K562 (cell line): Measurements from ENCODE around the gene ATP13A5. TPM values are rescaled to one million over a fixed set of nuclear protein-coding genes. Genes with fewer than 3 reads are reported as not detected.

Experiments
- ATAC-seq: fragments of 200-7000 bp; cut with Tn5 transposase; 3 replicates; pipeline ENCODE4 v1.9.1; 2020; ENCODE audit warnings: moderate library complexity
- BruUV-seq: library from RNA; stranded (reverse); fragments of 400-500 nt; replicated peaks from 2 replicates; lab custom pipeline; 2021; lab: Mats Ljungman, UMichigan
- CTCF ChIA-PET: fragments of 300-600 bp; formaldehyde crosslinking; extraction: SDS; loops from one replicate; lab custom pipeline; 2021; ENCODE audit warnings: low intra/inter-chr PET ratio; lab: Yijun Ruan, JAX
- POLR2A ChIA-PET: fragments of 300-600, 350-650 bp; sonication (Branson Sonifier 250); formaldehyde crosslinking; extraction: SDS; loops from one replicate; lab custom pipeline; 2021; ENCODE audit warnings: antibody characterized with exemption, inconsistent platforms; lab: Yijun Ruan, JAX
- DNase-seq, 4 experiments: peaks; one replicate each; pipeline versions ENCODE4 v3.0.0 to v3.0.0-alpha.2; 2011 to 2018; ENCODE audit warnings: low spot score in 3 of 4, mixed read lengths in 3 of 4; ENCODE audit errors: extremely low read depth in 1 of 4
- FAIRE-seq: peaks from 2 replicates; lab custom pipeline; 2011; peaks lifted over from hg19 to GRCh38; lab: Jason Lieb, UNC
- H2AFZ ChIP-seq: 2 replicates; pipeline ENCODE4 v1.6.0; 2011; ENCODE audit warnings: low read depth, low read length, control low read depth, inconsistent platforms
- H3K27ac ChIP-seq: fragments of 200-600 bp; 3 replicates; pipeline ENCODE4 v1.8.0; 2011; ENCODE audit warnings: low read depth, mild to moderate bottlenecking, control low read depth, inconsistent platforms, low read length, moderate library complexity, mixed read lengths; ENCODE audit errors: extremely low read depth
- H3K27me3 ChIP-seq, 2 experiments: fragments of 300-600 bp in 1 of 2; 2 replicates in 1 of 2; 3 replicates in 1 of 2; pipeline versions ENCODE4 v1.6.0 to v1.8.0; 2011; ENCODE audit warnings: inconsistent platforms in 2 of 2, low read length in 2 of 2, mild to moderate bottlenecking in 1 of 2, mixed read lengths in 1 of 2, moderate library complexity in 1 of 2; ENCODE audit not compliant: control insufficient read depth in 2 of 2, insufficient read depth in 2 of 2
- H3K36me3 ChIP-seq: fragments of 300-600 bp; 3 replicates; pipeline ENCODE4 v1.8.0; 2011; ENCODE audit warnings: mild to moderate bottlenecking, low read length, inconsistent platforms; ENCODE audit not compliant: control insufficient read depth, insufficient read depth
- H3K4me1 ChIP-seq, 2 experiments: fragments of 200-600 bp in 1 of 2; replicated peaks in 1 of 2; 2 replicates in 1 of 2; 3 replicates in 1 of 2; pipeline versions ENCODE4 v1.5.1 to v1.8.0; 2011; ENCODE audit warnings: inconsistent platforms in 2 of 2, low read length in 2 of 2, mild to moderate bottlenecking in 1 of 2, mixed read lengths in 1 of 2, moderate library complexity in 1 of 2; ENCODE audit not compliant: control insufficient read depth in 2 of 2, insufficient read depth in 2 of 2
- H3K4me2 ChIP-seq: 2 replicates; pipeline ENCODE4 v1.6.1; 2011; ENCODE audit warnings: low read length, control low read depth, inconsistent platforms, mixed read lengths; ENCODE audit not compliant: insufficient read depth
- H3K4me3 ChIP-seq: fragments of 200-600 bp; sonication (generic), shearing (Covaris generic); 2 replicates; pipeline ENCODE4 v1.5.1; 2016; ENCODE audit warnings: control low read depth, inconsistent platforms
- H3K79me2 ChIP-seq: fragments of 200-600 bp; 3 replicates; pipeline ENCODE4 v1.8.0; 2011; ENCODE audit warnings: low read length, inconsistent platforms; ENCODE audit not compliant: control insufficient read depth, insufficient read depth
- H3K9ac ChIP-seq, 2 experiments: 2 replicates each; pipeline versions ENCODE4 v1.6.0 to v1.6.1; 2011; ENCODE audit warnings: low read depth in 2 of 2, low read length in 2 of 2, control low read depth in 1 of 2, inconsistent platforms in 1 of 2, mild to moderate bottlenecking in 1 of 2, mixed read lengths in 1 of 2; ENCODE audit not compliant: insufficient read depth in 1 of 2
- H3K9me1 ChIP-seq: one replicate; pipeline ENCODE4 v1.6.0; 2011; ENCODE audit warnings: inconsistent platforms, mild to moderate bottlenecking, low read length, moderate library complexity; ENCODE audit not compliant: control insufficient read depth, insufficient read depth
- H3K9me3 ChIP-seq: replicated peaks from 2 replicates; pipeline ENCODE4 v1.5.1; 2011; ENCODE audit warnings: low read depth, low read length, inconsistent platforms; ENCODE audit not compliant: control insufficient read depth, insufficient read depth
- H4K20me1 ChIP-seq: replicated peaks from 2 replicates; pipeline ENCODE4 v1.6.1; 2011; ENCODE audit warnings: low read length, inconsistent platforms, mixed read lengths; ENCODE audit not compliant: control insufficient read depth, insufficient read depth
- ERF ChIP-seq: fragments of 450-650 bp; formaldehyde crosslinking; IDR thresholded peaks from 2 replicates; pipeline ENCODE4 v1.4.0; 2020; ENCODE audit warnings: mild to moderate bottlenecking, mixed read lengths
- NKRF ChIP-seq: fragments of 450-650 bp; IDR thresholded peaks from 2 replicates; pipeline ENCODE4 v1.6.1; 2016; ENCODE audit warnings: borderline replicate concordance
- ZNF407 ChIP-seq: fragments of 450-650 bp; IDR thresholded peaks from 2 replicates; pipeline ENCODE4 v1.6.1; 2016; ENCODE audit warnings: low read depth
- ZNF436 ChIP-seq: fragments of 250-450, 450-650 bp; sonication (Bioruptor Pico); formaldehyde crosslinking; IDR thresholded peaks from 2 replicates; pipeline ENCODE4 v1.7.0; 2020; ENCODE audit warnings: mild to moderate bottlenecking
- WGBS: fragments of 100-300 bp; shearing (Covaris generic); methylation state at CpG from one replicate; pipeline ENCODE4 v1.1.6; 2016; ENCODE audit warnings: low coverage, mixed read lengths; ENCODE audit not compliant: insufficient coverage; ENCODE audit errors: missing lambda C conversion rate; 5-methylcytosine and 5-hydroxymethylcytosine counted together
- in situ Hi-C: fragments of 300-500 bp; cut with MboI; formaldehyde crosslinking; loops from 4 replicates; pipeline ENCODE4 v1.15.0; 2018; ENCODE audit warnings: inconsistent platforms, mixed read lengths
- intact Hi-C: fragments of 100-400 bp; cut with micrococcal nuclease; formaldehyde crosslinking; loops from 2 replicates; pipeline ENCODE4 v1.14.2; 2022
- polyA plus RNA-seq, 8 experiments: library from polyadenylated mRNA; depleted of rRNA in 4 of 8; stranded (reverse) in 5 of 8; unstranded in 3 of 8; fragments of >200 nt; fragmentation: Nextera tagmentation in 2 of 8; fragmentation: Illumina TruSeq in 1 of 8; extraction: Ambion mirVana in 2 of 8; extraction: Trizol in 1 of 8; gene quantifications; 2 replicates each; pipeline versions ENCODE4 v1.2.1 to v1.2.3, GENCODE V29; 2011 to 2014; ENCODE audit warnings: inconsistent platforms in 1 of 8, missing spikeins in 1 of 8
- total RNA-seq, 7 experiments: library from RNA; depleted of rRNA in 6 of 7; stranded (reverse); fragments of >200 nt in 6 of 7; fragmentation: Illumina TruSeq in 2 of 7; extraction: Trizol in 2 of 7; gene quantifications; 2 replicates each; pipeline versions ENCODE4 v1.2.1 to v1.2.3, GENCODE V29; 2011 to 2021; ENCODE audit warnings: low replicate concordance in 1 of 7

The ATP13A5 gene
- total and polyA plus RNA-seq, 9 of the 15 experiments (the other 6 are each of a cell fraction or from before 2014, with no cell fraction given) = not detected

GRCh38 chr3:193269343-193270028, 109.1 kb downstream of the ATP13A5 start (continued):
- TF ChIP-seq ZNF407 = no peak

- no peak for ATAC-seq
- Histone ChIP-seq H3K27ac (no peak overlapping the region), H3K4me3 (no peak overlapping the region), H3K27me3 (no peaks in the 10 kb centered on the region), H3K9ac (no peak overlapping the region), H4K20me1 (no peaks in the 10 kb centered on the region), H3K9me1 (no peaks in the 10 kb centered on the region), H2AFZ (no peak overlapping the region), H3K79me2 (no peaks in the 10 kb centered on the region), H3K9me3 (no peaks in the 10 kb centered on the region), H3K36me3 (no peaks in the 10 kb centered on the region), H3K4me2 (no peak overlapping the region), H3K4me1 (no peaks in the 10 kb centered on the region)
- FAIRE-seq = no peak
- no TSS peak for BruUV-seq
- no peak for DNase-seq
- in situ Hi-C loops = no loop called here
- ChIA-PET CTCF (no interaction called here), POLR2A (no interaction called here)
- 3% methylated on average over 5 of the region's 5 CpGs for WGBS
- intact Hi-C loops = no loop called here
- TF ChIP-seq ZNF436 (no peak), ERF (CRISPR knock-in tag) (no peak), NKRF (no peak)
Measured at GRCh38 chr3:193262707-193263106, 115.8 kb downstream of the ATP13A5 start.
